COR-L47 (cell line): ENCODE measurements around the gene PDCD4.
A peak's percentile ranks its signal among the peaks of the same experiment; 100 is the strongest.
"Not testable (repeated sequence)": the region's sequence is repeated elsewhere in the genome, so short reads cannot be mapped to it uniquely, and the experiment has no call there.

ENCODE experiments used
- DNase-seq: peaks from one replicate; lab custom pipeline; 2025; lab: John Stamatoyannopoulos, UW

Gene PDCD4

DNA sequence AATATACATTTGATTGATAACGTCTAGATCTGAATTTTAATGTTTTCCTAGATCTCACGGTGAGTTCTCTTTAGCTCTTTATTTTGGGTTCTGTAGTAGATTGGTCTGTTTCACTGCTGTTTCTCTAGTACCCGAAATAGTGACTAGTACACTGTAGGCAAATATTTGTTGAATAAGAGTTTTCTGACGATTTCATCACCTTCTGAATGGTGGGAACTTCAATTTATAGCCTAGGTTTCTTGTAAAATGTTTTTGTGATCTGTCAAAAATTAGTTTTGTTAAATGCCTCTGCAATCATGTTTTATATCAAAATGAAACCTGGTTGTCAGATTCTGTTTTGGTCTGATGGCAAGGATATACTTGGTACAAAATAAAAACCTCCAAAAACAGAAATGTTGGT lies 10.2 kb downstream of the PDCD4 start:
- DNase-seq: no peak

DNA sequence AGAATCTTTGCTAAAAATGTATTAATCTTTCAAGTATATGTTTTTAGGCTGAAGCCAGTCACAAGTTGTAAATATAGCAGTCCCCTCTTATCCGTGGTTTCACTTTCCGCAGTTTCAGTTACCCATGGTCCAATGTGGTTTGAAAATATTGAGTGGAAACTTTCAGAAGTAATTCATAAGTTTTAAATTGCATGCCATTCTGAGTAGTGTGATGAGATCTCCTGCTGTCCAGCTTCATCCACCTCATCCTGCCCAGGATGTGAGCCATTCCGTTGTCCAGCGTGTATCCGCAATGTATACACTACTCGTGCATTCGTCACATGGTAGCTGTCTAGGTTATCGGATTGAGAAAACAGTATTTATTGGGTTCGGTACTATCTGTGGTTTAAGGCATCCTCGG lies 12.2 kb downstream of the PDCD4 start:
- no peak for DNase-seq

DNA sequence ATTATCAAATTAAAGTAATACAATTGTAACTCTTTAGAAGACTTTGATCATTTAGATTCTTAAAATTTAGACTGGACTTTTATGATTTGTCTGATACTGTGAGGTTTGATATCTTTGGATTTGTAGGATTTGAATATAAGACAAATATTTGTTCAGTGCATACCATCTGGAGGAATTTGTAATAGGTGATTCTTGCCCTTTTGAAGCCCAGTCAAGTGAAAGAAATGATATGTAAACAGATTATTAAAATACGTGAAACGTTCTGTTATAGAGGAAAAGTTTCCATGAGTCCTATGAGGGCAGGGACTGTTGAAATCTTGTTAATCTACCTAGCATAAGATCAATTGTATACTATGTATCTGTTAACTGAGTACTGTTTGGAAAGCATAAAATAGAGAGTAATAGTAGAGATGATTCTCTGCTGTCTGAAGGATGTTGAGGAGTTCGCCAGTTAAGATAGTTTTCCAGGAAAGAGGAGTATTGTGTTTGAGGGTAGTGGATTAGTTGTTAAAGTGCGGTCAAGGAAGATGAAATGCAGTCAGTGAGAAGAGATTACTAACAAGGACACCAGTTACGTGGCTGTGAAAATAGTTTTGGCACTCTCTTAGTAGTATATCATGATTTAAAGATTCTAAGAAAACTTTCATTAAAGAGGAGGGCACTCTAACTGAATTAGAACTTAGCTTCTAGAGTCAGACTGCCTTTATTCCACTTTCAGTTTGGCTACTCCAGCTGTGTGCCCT lies 14.4 kb downstream of the PDCD4 start:
- DNase-seq: no peak

DNA sequence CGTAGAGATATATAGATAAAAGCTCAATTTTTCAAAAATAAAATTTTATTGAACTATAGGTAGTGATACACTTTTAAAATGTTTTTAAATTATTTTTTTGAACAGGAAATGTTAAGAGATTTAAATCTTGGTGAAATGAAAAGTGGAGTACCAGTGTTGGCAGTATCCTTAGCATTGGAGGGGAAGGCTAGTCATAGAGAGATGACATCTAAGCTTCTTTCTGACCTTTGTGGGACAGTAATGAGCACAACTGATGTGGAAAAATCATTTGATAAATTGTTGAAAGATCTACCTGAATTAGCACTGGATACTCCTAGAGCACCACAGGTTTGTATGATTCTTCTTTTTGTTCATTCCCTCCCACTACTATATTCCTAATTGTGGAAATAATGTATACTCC lies 15.8 kb downstream of the PDCD4 start:
- no peak for DNase-seq

DNA sequence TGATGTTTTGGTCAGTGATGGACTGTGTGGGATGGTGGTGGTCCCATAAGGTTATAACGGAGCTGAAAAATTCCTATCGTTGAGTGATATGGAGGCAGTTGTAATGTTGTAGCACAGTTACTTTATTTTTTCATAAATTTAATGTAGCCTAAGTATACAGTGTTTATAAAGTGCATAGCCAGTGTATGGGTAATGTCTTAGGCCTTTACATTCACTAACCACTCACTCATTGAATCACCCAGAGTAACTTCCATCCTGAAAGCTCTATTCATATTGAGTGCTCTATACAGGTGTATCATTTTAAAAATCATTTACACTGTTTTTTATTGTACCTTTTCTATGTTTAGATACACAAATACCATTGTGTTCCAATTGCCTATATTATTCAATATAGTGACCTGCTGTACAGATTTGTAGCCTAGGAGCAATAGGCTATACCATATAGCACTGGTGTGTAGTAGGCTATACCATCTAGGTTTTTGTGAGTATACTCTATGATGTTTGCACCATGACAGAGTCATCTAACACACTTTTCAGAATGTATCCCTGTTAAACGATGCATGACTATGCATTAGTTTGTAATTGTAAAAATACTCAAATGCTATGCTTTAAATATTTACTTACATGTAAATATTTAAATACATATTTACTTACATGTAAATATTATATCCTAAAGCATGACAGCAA lies 21.0 kb downstream of the PDCD4 start:
- DNase-seq: no peak

DNA sequence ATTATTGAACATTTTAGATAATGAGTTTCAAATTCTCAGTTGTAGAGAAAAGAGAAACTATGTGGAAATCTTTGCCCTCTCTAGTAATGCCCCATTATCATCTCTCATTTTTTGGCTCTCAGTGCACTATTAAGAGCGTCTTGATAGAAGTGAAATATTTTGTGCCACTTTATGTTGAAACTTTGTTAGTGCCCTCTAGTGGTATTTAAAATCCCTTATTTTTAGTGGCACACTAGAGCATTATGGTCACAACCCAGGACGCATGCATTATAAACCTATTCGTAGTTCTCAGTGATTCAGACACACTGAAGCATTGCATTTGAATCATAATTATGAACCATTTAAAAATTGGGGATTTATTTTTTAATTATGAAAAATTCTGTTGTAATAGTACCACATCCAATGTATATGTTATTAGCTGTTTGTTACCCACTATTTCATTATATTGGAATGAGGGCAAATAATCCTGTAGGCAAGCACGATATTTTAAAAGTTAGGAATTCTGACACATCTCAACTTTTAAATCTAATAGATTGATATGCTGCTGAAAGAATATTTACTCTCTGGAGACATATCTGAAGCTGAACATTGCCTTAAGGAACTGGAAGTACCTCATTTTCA lies 21.9 kb downstream of the PDCD4 start:
- DNase-seq: peak; percentile 6

DNA sequence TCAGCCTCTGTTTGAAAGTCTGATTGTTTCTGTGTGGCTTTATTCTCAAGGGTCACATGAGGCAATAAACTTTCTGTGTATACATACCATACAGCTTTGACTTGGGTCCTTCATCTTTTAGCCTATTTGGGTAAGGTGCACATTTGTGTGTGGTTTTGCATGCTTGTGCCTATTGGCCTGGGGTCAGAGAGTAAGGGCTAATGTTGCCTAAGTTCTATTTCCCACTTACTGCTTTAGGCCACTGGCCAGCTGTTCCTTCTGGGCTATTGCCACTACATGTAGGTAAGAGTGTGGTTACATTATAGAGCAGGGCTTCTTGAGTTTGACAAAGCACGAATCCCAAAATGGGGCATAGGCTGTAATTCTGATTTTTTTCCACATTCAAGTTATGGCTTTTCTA lies 25.5 kb downstream of the PDCD4 start:
- no peak for DNase-seq

DNA sequence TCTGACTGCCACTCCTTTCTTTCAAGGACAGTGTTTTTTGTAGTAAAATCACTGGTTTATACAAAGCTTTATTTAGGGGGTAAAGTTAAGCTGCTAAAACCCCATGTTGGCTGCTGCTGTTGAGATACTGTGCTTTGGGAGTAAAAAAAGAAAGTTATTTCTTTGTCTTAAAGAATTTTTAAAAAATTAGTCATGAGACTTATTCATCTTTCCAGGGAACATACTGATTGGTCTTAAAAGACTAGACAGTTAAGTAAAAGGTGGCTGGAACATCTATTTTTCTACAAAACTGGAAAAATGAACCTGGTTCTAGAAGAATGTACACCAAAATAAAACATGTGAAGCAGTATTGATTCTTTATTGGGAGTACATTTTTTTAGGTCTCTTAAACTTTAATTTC lies 26.7 kb downstream of the PDCD4 start:
- no peak for DNase-seq

DNA sequence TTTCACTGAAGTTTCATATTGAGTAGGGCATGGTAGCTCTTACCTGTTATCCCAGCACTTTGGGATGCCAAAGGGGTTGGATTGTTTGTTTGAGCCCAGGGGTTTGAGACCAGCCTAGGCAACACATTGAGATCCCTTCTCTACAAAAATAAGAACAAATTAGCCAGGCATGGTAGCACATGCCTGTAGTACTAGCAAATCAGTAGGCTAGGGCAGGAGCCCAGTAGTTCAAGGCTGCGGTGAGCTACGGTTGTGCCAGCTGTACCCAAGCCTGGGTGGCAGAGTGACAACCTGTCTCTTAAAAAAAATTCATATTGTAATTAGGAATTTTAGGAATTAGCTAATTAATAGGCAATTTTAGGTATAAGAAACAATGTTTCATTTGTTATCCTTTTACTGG lies 29.3 kb downstream of the PDCD4 start:
- no peak for DNase-seq

DNA sequence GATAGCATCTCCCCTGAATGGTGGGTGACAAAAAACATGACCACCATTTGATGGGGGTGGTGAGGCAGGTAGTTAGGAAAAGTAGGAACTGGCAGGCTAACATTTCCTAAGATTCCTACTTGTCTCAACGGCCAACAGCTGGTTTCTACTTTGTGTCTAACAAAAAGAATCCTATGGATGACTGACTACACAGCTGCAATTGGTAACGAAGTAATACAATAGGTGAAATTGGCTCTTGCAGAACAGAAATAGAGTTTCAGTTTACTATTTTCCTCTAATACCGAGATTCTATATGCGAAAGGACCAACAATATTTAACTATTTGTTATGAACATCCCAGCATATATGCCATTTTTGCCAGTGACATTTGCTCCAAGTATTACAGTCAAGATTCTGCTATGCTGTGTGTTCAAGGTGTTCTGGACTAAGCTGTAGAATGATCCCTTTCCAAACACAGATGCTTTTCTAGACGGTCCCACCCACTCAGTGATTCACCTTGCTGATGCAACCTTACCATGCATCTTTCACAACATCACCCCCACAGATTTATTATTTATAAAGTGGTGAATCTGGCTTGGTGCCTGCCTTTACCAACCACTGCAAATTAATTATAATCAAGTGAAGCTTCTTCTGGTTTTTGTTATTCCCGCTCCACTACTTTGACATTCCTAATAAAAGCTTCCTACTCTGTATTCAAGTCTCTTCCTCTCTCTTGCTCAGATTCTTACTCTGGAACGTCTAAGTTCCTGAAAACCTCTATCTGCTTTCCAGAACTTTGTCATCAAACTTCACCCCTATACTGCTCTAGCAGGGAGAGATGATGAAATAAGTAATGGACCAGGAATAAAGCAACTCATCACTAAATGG lies 30.5 kb downstream of the PDCD4 start:
- no peak for DNase-seq

DNA sequence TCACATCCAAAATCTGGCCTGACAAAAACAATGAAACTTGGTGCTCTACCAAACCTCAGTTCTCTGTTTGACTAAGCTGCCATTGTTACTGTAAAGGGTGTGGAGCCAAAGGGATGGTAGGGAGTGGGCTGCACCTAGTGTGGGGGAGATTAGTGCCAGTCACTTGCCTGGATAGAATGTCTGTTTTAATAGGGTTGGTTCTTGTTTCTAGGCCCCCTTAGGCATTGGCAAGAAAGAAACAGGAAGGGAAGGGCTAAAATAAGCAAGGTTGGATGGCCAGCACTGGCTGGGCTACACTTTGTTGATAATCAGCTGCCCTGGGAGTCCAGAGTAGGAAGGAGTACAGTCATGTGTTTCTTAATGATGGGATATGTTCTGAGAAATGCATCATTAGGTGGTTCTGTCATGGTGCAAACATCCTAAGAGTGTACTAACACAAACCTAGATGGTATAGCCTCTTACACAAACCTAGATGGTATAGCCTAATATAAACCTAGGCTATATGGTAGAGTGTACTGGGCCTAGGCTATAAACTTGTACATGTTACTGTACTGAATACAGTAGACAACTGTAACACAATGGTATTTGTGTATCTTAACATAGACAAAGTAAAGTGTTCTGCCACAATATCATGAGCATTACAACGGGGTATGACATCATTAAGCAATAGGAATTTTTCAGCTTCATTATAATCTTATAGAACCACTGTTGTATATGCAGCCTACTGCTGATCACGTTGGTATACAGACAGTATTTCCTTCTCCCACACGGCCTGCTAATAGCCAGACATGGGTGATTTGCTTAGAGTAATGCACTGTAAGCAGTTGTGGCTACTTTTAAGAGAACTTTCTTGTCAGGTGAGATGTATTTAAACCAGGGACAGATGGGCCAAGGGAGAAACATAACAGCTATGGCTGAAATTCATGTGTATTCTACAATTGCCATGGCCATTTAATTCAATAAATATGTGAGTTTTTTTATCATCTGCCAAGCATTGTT lies 31.9 kb downstream of the PDCD4 start:
- DNase-seq: no peak

DNA sequence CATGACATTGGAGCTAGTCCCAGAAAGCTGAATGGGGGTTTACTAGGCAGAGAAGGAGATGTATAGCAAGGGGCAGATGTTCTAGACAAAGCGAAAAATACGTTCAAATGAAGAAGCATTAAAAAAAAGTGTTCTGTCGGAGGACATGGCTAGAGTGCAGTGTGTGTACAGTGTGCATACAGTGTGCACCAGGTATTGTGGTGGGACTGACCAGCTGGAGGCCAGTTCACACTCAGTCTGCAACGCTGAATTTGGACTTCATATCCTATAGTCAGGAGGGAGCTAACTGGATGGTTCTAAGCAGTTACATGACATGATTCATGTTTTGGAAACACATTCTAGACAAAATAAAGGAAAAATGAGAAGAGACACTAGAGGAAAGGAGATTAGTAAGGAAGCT lies 38.4 kb downstream of the PDCD4 start:
- DNase-seq: no peak

DNA sequence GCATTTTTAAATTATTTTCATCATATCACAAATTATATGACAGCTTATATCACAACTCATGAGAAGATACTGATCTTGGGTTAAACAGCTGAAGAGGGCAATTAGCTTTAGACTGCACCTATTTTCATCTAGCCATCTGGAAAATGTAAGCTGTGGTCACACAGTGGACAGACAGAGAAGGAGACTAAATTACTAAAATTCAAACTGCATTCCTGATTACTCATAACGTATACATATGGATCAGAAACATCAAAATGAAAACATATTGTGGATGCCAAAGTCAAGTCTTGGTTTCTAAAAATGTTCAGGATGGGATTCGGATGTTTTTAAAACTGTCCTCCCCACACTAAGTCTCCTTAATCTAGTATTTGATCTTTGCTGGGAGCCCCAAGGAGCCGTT lies 40.6 kb downstream of the PDCD4 start:
- DNase-seq: no peak

DNA sequence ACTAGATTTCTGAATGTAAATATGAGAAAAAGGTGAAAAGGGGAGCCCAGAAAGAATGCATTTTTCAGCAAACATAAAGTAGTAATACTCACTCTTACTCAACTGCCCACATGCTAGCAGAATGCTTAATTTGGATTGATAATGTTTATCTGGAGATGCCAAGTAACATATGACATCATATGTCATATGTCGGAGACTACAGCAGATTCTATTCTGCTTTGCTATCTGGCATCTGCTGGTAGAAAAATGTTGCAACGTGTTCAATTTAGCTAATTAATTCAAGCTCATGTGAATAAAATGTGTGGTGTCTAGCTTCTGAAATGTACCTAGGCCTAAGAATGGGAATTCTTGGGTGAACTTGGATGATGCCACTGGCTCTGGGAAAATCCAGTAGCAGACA lies 42.7 kb downstream of the PDCD4 start:
- DNase-seq: no peak

DNA sequence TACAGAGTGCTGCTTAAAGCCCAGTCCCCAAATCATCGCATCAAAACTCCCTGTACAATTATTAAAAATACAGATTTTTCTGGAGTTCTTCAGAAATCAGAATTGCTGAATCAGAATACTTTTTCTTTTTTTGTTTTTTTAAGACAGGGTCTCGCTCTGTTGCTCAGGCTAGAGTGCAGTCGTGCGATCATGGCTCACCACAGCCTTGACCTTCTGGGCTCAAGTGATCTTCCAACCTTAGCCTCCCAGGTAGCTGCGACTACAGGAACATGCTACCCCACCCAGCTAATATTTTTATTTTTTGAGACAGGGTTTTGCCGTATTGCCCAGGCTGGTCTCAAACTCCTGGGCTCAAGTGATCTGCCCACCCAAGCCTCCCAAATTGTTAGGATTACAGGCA lies 43.3 kb downstream of the PDCD4 start:
- DNase-seq: no peak

DNA sequence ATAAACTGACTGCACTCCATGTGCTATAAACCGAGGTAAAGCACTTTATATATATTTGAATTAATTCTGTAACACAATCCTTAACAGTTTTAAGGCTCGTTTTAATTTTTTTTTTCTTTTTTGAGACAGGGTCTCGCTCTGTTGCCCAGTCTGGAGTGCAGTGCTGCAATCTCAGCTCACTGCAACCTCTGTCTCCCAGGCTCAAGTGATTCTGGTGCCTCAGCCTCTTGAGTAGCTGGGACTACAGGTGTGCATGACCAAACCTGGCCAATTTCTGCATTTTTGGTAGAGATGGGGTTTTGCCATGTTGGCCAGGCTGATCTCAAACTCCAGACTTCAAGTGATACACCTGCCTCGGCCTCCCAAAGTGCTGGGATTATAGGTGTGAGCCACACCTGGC lies 43.9 kb downstream of the PDCD4 start:
- not testable (repeated sequence) for DNase-seq

DNA sequence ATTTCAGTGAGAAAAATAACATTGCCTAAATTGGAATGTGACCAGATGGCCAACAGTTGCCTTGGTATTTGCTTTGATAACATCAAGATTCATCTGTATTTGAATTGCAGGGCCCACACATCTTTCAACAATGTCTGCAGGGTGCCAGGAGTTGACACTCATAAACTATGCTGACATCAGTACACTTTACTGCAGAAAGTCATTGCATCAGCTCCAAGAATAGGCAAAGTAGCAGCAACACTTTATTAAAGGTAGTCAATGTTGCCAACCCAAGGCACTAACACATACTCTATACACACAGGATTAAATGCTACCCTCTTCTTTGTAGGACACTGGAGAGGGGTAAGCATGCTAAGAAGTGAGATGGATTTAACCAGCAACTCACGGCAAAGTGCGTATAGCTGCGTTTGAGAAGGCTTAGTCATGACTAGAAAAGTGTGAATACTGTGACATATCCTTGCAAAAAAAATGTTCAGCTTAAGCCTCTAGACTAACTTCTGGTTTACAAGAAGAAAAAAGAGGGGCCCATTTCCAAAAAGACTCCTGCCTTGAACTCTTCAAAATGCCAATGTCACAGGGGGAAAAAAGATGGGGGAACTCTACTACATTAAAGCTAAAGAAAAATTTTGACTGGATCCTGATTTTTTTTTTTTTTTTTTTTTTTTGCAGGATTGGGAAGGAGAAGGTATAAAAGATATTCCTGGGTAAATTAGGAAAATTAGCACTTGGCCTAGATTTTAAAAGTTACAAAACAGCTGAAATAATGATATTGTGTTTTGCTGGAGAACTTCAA lies 45.0 kb downstream of the PDCD4 start:
- DNase-seq: no peak

DNA sequence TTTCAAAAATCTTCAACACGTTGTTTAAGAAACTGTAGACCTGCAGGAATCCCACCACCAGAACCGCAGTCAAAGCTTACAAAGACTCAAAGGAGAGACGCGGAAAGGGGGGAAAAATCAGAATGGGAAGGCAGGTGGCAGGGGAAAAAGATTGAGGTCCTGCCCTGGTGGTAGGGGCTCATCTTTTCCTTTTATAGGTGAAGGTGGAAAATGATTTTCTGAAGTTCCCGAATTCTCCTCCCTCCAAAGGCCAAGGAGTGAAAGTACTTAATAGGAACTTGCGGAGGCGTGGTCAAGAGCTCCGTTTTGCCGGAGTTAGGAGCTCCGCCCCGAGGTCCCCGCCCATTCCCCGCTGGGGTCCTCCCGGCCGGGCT lies 46.5 kb downstream of the PDCD4 start:
- peak; percentile 74 for DNase-seq

DNA sequence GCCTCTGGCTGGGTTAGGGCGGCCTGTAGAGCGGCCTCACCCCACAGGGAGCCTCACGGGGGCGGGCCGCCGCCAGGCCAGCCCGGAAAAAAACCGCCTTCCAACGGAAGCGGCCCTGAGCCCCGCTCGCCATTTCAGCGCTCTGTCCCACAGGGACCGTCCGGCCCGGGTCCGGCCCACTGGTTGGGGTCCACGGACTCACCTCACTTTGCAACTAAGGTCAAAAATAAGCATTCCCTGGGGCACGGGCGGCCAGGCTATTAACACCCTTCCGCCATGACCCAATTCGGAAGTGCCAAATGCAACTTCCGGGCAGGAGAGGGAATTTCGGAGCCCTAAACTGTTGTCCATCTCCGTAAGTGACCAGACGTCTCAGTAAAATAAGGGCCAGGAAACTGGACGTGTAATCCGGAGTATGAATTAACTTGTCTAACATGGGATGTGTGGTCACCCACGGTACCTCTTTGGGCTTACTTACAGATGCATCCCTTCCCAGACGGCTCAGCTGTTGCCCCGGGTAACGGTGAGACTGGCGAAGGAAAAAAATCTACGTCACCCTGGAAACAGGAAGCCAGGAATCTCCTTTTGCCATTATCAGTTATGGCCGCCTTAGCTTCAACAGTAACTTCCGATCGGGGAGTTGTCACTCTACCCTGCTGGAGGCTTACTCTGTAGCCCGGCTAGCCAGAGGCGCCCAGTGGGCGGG lies 47.1 kb downstream of the PDCD4 start, which contains the start of gene BBIP1:
BBIP1 (minus strand) TSS at position 538 of the 706 bp plus-strand sequence. CDS start 1,023 bp downstream, outside the sequence.
- no peak for DNase-seq
